Activated CD4-positive, CD25-positive, alpha-beta regulatory T cell treated with anti-CD3 and anti-CD28 coated beads, Interleukin-2, amount 50 U/mL, for 72 hours (primary cell): ENCODE results near the gene SHISA4.

Experiments used
- DNase-seq: peaks from one replicate; pipeline ENCODE4 v3.0.0; 2021

The SHISA4 gene

DNA sequence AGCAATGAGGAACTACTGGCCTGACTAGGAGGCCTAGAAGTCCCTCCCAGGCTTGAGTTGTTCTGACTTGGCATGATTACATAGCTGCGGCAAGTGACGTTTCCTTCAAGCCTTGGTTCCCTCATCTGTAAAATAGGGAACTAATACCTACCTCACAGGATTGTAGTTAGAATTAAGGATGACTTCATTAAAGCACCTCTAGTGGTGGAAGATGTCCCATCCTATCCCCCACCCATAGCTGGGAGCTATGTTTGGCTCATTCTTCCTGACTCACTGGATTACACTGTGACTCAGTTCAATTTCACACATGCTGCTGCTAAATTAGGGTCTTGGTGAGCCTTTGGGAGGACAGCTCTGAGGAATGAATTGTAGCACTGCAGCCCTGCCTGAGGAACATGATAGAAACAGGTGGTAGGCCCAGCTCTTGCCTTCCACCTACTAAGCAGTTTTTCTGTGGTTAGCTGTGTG lies 6.0 kb upstream of the SHISA4 start:
- peak; percentile 12 for DNase-seq

DNA sequence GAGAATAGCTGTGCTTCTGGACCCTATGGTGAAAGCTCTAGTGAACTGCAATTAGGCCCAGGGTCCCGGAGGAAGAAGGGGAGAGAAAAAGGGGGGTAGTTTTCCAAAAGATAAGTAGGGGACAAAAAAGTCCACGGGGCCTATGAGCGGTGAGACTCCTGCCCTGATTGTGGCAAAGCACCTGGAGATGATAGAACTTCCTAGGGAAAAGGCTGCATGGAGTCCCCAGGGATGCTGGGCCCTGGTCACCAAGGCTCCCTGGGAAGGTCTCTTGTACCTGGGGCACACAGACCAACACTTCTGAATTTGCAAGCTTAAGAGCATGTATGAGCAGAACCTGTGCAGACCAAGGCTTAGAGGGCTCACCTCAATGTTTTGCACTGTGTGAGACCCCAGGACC lies 5.4 kb upstream of the SHISA4 start:
- peak; percentile 12 for DNase-seq

DNA sequence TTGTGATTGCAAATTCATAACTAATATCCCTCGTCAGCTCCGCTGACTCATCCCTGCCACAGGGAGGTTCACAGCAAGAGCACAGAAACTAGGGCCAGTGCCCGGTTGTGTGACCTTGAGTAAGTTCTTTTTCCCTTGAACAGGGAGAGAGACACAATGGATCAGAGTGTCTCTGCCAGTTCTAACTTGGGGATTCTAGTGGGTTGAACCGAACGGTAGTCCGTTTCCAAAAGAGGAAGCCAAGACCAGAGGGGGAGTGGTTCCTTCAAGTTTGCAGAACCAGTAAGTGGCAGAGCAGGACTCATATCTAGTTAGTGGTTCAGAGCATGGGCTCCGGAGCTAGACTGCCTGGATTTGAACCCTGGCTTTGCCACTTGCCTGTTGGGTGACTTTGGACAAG lies 4.9 kb upstream of the SHISA4 start:
- DNase-seq, result peak; percentile 25

DNA sequence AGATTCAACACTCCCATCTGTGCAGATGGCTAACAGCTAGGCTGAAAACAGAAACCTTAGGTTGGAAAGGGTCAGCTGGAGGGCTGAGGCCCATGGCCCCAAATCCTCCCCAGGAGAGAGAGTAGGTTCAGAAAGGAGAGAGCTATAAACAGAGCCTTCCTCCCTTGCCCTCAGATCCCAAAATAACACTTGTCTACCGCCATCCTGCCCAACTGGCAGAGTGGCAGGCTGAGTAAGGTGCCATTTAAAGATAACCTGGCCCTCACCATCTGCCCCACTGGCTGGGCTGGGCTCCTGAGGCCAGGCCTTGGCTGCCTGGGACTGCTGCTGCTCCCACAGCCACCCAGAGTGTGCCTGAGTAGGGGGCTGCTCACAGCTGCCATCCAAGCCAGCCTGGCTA lies 4.3 kb upstream of the SHISA4 start:
- peak; percentile 6 for DNase-seq

DNA sequence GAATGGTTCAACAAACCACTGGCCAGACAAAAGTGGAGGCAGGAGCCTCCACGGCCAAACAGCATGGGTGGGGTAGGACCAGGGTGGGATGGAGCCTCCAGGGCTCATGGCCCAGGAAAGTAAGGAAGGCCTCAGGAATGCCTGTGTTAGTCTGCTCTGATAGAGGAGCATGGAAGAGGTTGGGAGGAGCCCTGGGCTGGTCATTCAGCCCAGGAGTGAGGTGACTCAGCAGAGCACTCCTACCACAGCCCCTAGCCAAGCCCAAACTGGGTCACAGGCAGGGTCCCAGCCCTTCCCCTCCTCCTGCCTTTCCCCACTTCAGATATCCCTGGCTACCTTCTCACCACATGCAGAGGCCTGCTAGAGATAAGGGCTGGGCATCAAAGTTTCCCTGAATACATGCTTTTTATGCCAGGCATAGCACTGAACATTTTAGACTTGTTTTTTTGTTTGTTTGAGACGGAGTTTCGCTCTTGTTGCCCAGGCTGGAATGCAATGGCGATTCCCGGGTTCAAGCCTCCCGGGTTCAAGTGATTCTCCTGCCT lies 3.1 kb upstream of the SHISA4 start:
- DNase-seq, result peak; percentile 13

DNA sequence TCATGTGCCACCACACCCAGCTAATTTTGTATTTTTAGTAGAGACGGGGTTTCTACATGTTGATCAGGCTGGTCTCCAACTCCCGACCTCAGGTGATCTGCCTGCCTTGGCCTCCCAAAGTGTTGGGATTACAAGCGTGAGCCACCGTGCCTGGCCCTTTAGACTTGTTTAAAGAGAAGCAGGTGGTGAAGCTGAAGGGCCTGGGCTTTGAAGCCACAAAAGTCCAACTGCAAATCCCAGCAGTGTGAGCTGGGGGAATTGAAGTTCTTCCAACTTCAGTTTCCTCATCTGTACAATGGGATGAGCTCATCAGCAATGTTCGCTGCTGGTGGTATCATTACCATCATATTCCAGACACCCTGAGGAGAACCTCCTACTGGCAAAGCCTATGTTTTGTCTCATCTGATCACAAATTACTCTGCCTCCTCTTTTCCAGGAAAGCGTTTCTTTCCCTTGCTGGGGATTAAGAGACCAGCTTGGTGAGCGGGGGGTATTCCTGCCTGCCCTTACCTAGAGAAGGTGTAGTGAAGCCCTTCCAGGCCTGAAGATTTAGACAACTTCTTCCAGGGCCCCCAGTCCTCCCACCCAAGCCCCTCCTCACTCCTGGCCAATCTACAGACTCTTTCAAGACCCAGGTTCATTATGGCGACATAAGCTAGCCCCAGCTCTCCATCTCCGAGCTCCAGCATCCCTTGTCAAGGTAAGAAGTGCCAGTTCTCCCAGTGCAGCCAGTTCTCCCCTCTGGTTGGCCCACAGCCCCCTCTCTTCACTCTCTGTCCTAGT lies 2.4 kb upstream of the SHISA4 start:
- DNase-seq, result no peak

DNA sequence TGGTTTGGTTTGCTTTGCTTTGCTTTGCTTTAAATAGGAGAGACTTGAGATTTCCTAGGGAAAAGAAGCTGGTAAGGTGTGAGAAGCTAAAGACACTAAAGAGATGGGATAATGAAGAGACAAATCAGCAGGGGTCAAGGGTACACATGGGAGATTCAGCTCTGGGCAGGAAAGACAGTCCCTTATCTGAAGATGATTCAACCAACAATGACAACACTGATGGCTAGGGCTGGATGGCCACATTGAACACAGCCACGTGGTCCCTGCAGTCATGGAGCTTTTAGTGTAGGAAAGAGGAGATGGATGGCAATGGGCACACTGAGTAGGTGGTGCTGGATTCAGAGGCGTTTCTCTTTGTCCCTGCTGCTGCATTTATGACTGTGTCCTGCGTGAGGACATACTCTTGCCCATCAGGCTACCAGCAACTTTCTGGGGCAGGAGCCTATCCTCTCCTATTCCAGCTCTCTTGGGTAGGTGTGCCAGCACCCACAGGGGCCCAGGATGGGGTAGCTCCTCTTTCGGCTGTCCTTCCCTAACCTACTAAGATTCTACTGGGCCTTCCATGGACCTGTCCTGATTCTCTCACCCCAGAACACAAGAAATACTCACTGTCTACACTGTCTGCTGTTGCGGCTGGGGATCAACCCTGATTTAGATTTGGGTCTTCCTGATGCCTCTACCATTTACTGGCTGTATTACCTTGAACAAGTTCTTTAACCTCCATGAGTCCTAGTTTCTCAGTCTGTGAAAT lies 1.4 kb upstream of the SHISA4 start:
- DNase-seq, result no peak

DNA sequence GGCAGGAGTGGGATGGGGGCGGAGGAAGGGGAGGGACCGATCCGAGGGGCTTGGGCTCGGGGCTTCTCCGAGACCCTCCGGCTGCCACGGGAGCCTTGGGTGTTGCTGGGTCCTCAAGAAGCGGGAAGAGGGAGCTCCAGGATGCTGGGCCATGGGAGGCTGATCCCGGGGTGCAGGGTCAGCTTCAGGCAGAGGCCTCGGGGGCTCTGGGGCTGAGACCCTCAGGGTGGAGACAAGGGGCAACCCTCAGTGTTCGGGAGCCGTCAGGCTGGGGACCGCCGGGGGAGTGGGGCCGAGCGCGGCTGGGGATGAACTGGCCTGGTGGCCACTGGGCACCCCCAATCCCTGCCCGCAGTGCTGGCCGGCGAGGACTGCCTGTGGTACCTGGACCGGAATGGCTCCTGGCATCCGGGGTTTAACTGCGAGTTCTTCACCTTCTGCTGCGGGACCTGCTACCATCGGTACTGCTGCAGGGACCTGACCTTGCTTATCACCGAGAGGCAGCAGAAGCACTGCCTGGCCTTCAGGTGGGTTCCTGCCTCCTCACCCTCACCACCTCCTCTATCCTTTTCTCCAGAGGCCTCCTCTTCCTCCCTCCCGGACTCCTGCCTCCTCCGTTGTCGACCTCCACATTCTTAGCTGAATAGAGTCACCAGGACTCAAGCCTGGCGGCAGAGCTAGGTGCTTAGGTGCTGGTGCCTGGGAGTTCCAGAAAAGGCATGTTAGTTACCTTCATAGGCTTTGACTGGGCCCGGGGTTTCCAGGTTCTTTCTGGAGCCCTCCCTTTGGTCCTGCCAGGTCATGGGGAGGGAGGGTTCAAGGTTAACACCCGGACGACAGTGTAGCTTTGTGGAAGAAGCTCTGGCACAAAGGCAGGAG lies 631 bp downstream of the SHISA4 start:
- no peak for DNase-seq

DNA sequence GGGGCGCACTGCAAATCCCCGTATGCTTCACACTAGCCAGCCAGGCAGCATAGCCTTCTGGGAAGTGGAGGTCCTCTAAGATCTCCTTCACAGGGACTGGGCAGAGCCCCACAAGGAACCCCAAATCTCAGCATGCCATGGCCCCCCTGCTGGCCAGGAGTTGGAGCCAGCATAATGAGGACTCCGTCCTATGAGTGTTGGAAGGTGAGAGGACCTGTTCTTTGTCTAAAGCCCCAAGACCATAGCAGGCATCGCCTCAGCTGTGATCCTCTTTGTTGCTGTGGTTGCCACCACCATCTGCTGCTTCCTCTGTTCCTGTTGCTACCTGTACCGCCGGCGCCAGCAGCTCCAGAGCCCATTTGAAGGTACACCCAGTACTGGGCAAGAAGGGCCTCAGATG lies 1.5 kb downstream of the SHISA4 start:
- no peak for DNase-seq

DNA sequence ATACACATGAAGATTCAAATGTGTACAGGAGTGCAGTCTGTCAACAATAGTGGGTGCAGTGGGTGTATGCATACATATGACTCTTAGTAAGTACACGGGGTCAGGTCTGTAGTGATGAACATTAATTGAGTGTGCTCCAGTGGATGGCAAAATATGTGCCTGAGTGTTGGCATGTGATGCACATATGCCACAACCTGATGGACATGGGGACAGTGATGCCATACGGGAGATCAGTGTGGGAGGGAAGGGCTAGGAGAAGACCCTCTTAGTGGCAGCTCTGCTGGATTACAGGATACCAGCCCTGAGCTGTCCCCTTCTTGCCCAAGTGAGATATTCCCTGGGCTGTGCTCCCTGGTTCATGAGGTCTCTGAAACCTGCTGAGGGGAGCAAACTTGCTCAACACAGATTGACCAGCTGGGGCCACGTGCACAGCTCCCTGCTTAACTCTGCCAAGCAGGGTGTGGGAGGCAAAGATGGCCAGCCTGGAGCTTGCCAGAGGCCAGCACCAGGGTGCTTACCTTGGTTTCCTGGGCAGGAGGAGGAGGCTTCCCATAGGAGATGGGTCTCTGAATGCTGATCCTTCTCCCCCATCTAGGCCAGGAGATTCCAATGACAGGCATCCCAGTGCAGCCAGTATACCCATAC lies 2.2 kb downstream of the SHISA4 start:
- DNase-seq, result no peak

DNA sequence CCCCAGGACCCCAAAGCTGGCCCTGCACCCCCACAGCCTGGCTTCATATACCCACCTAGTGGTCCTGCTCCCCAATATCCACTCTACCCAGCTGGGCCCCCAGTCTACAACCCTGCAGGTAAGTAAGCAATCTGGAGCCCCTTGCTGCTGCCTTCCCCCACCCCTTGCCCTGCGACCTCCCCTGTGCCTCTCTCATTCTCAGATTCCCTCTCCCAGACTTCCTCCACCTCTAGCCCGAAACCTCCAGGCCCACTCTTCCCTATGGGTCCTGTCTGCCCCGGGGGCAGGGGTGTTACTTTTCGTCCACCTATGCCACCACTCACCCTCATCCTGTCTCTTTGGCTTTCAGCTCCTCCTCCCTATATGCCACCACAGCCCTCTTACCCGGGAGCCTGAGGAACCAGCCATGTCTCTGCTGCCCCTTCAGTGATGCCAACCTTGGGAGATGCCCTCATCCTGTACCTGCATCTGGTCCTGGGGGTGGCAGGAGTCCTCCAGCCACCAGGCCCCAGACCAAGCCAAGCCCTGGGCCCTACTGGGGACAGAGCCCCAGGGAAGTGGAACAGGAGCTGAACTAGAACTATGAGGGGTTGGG lies 2.9 kb downstream of the SHISA4 start:
- DNase-seq, result no peak

DNA sequence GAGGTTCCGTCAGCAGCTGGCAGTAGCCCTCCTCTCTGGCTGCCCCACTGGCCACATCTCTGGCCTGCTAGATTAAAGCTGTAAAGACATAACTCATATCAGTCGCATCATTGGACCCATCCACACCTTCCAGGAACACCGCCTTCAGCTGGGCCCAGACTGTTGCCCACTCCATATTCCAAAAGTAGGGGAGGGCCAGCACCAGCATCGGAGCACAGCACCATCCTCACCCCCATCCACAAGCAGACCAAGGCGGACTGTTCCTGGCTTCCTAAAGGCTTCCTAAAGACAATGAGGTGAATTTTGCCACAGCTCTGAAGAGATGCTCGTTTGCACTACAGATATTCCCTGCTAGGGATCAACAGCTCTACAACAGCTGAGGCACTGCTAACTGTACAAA lies 3.5 kb downstream of the SHISA4 start:
- DNase-seq, result no peak

DNA sequence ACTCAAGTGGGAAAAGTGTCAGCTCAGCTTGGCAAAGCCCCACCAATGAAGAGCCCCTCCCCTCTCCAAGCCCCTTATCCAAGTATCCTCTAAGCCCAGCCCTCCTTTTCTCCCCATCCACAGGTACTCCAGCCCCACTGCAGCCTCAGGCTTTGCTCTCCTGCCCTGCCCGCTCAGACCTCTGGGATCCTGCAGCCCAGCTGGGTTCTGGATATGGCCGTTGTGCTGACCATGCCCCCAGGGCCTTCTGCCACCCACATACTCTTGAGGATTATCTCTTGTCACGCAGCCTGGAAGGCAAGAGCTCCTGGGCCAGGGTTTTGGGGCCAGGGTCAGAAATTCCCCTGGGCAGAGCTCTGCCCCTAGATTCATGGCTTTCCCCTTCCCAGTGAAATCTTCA lies 4.7 kb downstream of the SHISA4 start:
- no peak for DNase-seq

DNA sequence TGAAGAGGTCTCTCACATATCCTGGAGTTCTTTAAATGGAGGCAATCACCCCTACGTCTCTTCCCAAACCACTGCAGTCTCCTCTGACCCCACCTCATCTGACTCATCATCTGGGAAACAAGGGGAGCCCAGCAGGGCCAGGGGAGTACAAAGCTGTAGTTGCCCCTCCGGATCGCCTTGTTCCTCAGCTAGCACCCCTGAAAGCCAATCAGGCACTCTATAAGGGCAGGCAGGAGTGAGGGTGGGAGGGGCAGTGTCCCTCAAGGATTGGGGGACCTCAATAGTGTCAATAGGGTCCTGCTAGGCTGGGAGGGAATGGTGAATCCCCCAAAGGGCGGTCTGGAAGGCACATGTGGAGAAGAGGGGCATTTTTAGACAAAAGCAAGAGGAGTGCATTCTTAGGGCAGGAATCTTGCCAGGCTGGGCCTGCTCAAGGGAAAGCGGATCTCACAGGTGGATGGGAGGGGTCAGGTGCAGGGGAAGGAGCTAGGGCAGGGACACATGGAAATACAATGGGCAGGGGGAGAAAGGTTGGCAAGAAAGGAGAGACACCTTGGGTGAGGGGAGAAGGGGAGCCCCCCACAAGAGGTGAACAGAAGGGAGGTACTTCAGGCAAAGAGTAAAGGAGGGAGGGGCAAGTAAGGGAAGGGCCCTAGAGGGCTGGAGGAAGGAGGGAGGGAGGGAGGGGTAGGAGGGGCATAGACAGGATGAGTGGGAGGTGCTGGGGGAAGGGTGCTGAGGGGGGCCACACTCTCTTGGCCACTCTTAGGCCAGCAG lies 5.8 kb downstream of the SHISA4 start:
- DNase-seq, result no peak

DNA sequence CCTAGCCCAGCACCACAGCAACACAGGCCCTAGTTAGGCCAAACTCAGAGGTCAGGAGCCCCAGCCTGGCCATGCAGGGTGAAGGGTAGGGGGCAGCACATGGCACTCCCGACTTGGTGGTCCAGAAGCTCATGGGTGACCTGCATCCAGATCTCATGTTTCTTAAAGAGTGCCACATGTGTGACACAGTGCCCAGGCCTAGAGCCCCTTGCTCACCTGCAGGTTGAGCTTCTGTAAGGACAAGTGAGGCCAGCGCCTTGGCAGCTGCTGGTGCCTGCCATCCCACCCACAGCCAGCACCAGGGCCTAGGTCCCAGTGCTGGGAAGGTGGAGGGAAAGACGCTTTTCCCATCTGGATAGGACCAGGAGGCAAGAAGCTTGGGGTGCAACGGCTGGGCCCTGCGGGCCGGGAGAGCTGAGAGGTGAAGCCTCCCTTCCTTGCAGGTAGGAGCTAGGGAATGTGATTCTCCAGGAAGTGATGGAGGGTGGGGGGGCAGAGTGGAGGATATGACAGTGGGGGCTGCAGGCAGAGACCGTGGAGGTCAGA lies 6.5 kb downstream of the SHISA4 start:
- DNase-seq, result no peak

DNA sequence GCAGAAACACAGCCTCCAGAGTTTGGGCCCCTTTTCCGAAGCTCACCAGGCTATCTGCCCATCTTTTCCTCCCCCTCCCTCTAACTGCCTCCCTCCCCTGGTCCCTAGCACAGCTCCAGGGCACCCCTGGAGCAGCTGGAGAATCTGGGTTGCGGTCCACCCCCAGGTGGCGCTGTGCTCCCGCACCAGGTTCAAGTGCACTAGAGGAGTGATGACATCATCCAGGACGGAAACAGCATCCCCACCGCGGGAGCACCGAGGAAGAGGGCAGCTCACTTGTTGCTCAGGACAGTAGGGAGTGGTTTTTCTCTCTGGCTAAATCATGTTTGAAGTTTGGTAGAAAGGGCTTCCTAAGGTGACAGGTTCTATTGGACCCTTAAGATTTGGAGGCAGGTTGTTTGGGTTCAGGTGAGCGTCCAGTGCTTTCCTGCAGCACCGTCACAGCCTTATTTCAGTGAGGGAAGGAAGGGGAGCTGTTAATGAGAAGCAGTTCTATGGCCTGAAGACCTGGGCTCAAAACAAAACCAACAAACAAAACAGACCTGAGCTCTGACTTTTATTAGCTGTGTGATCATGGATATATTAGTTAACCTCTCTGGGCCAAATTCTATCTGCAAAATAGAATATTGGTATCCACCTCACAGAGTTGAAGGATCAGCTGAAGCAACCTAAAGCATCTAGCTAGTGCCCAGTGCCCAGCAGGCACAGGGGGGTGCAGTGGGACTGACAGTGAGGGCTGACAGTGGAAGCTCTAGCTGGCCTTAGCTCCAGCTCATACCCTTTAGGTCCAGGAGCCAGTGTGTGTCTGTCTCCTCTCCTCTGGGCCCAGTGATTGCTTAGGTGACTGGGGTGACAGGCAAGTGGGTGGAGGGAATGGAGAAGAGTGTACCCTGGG lies 7.5 kb downstream of the SHISA4 start:
- DNase-seq, result peak; percentile 89

DNA sequence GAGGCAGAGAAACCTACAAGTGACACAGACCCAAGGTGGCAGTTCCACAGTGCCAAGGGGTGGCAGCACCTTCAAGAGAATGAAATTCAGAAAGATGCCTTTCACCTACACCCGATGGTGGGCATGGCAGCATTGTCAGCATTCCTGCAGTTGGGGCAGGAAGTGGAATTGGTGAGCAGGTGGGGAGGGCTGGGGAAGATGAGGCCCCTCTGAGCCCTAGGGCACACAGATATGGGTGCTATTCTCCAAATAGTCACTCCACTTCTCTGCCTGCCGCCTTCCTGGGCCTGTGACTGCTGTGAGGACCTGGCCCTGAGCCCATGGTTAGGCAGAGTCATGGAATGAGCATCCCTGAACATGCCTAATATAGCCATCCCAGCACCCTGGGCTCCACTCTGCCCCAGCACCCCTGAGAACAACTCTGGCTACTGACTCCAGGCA lies 8.3 kb downstream of the SHISA4 start:
- DNase-seq, result no peak

DNA sequence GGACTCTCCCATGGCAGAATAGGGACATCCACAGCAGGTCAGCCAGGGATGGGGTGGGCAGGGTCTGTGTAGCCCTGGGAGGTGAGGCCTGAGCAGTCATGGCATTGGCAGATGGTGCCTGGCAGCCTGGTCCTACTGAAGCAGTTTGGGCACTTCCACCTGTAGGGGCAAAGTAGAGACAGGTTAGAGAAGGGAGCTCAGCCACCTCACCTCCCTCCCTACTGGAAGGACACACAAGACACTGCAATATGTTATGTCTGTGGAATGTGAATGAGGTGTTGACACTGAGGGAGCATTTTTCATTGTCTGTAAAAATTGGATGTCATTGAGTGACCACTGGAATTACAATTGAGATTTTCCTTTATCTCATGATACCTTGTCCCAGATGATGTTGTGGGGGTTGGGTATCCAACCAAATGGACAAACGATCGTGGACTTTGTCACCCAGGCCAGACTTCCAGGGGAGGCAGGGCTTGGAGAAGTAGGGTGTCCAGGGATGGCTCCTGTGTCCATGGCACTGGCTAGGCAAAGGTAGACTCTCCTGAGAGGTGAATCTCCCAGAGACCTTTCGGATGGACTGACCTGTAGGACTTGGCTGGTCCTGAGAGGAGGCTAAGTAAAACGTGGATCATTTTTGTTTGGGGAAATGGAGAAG lies 9.7 kb downstream of the SHISA4 start:
- DNase-seq, result no peak

DNA sequence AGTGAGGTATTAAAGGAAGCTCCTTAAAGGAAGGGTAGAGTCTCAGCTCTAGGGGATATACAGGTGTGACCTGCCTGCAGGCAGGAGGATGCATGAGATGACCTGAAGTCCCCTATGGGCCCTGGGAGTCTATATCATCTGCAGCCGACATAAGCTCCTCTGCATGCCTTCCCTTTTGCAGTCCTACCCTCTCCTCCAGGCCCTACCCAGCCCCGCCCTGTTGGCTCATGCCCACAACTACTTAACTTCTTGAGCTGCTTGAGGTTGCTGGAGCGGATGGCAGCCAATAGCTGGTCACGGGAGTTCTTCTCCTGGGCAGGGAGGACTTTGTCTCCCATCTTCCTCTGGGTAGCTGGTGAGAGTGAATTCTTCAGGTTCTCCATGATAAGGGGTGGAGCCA lies 10.3 kb downstream of the SHISA4 start:
- no peak for DNase-seq
